Epithelial cell of proximal tubule (primary cell): ENCODE measurements around the gene GJC3. TPM values are rescaled to one million over a fixed set of nuclear protein-coding genes. Genes with fewer than 3 reads are reported as not detected.
"Not testable (repeated sequence)": the region's sequence is repeated elsewhere in the genome, so short reads cannot be mapped to it uniquely, and the experiment has no call there.

Source experiments
- DNase-seq: peaks from one replicate; pipeline ENCODE4 v3.0.0-alpha.2; 2011; ENCODE audit warnings: low read depth
- H3K4me3 ChIP-seq: 2 replicates; pipeline ENCODE4 v1.5.1; 2011; ENCODE audit warnings: low read depth, mild to moderate bottlenecking, low read length
- total RNA-seq: library from RNA; depleted of rRNA; stranded (reverse); fragments of >200 nt; gene quantifications from 2 replicates; pipeline ENCODE4 v1.2.3, GENCODE V29; 2015
- TF ChIP-seq, protein P1 (sequence below): conservative IDR thresholded peaks from 2 replicates; pipeline ENCODE4 v1.5.1; 2012; ENCODE audit warnings: low read depth, mild to moderate bottlenecking, low read length

The GJC3 gene, protein sequence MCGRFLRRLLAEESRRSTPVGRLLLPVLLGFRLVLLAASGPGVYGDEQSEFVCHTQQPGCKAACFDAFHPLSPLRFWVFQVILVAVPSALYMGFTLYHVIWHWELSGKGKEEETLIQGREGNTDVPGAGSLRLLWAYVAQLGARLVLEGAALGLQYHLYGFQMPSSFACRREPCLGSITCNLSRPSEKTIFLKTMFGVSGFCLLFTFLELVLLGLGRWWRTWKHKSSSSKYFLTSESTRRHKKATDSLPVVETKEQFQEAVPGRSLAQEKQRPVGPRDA
- not detected in 2 replicates for total RNA-seq

DNA sequence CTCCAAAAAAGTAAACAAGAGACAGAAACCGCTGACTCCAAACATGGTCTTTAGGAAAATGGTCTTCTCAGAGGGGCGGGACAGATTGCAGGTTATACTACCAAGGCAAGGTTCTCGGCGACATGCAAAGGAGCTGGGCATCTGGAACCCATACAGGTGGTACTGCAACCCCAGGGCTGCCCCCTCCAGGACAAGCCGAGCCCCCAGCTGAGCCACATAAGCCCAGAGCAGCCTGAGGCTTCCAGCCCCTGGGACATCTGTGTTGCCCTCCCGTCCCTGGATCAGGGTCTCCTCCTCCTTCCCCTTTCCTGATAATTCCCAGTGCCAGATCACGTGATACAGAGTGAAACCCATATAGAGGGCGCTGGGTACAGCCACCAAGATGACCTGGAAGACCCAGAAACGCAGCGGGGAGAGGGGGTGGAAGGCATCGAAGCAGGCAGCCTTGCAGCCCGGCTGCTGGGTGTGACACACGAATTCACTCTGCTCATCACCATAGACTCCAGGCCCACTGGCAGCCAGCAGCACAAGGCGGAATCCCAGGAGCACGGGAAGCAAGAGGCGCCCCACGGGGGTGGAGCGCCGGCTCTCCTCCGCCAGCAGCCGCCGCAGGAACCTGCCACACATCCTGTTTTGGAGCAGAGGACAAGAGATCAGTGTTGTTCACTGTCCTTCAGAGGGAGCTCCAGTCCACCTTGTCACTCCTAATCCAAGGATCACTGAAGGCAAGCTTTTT lies at the start of gene GJC3:
Gene GJC3, minus strand, starts transcription at position 627 of the 736 bp plus-strand sequence. Its CDS starts 0 bp downstream, at position 627.
- TF ChIP-seq, protein P1, sequence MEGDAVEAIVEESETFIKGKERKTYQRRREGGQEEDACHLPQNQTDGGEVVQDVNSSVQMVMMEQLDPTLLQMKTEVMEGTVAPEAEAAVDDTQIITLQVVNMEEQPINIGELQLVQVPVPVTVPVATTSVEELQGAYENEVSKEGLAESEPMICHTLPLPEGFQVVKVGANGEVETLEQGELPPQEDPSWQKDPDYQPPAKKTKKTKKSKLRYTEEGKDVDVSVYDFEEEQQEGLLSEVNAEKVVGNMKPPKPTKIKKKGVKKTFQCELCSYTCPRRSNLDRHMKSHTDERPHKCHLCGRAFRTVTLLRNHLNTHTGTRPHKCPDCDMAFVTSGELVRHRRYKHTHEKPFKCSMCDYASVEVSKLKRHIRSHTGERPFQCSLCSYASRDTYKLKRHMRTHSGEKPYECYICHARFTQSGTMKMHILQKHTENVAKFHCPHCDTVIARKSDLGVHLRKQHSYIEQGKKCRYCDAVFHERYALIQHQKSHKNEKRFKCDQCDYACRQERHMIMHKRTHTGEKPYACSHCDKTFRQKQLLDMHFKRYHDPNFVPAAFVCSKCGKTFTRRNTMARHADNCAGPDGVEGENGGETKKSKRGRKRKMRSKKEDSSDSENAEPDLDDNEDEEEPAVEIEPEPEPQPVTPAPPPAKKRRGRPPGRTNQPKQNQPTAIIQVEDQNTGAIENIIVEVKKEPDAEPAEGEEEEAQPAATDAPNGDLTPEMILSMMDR: peak; percentile 57

GRCh38 chr7:99976626-99977025 lies 47.2 kb upstream of the GJC3 start:
- no peak overlapping the region for H3K4me3 ChIP-seq
- TF ChIP-seq, protein P1: no peak
- DNase-seq: no peak

More for the DNA sequence above, at the start of gene GJC3:
- DNase-seq: no peak
- H3K4me3 ChIP-seq: peak within 1 kb of the TSS; percentile 42

DNA sequence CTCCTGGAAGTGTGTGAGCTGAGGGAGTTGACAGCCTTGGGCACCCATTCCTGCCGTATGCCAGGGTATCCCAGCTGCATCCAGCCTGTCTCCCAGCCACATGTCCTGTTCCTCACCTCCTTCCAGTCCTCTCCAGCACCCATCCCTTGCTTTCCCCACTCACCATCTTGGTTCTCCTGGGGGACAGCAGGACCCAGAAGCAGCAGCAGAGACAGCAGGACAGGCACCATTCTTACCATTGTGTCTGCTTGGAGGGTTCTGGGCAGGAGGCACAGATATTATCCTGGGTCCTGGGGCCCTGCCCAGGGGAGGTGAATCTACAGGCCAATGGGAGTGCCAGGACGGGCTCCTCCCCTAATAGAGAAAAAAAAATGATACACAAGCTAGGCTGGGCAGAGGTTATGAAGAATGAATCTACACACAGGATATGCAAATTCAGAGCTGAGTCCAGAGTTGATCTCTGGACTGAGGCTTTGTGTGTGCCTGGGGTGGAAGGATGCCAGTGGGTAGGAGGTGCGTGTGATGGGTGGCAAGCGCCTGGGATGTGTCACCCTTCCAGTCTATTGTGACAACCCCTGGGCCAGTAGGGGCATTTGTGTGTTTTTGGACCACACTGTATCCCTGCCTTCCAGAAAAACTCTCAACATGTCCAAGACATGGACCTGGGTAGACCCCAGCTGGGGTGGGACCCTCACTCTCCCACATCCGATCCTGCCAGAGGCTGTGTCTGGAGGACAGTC lies 46.5 kb upstream of the GJC3 start, which contains the start of gene AZGP1:
Gene AZGP1, minus strand, starts transcription at position 250 of the 740 bp plus-strand sequence. Its CDS starts 11 bp downstream, at position 239.
- no peak for DNase-seq
- no peak within 1 kb of the TSS for H3K4me3 ChIP-seq
- TF ChIP-seq, protein P1: no peak

DNA sequence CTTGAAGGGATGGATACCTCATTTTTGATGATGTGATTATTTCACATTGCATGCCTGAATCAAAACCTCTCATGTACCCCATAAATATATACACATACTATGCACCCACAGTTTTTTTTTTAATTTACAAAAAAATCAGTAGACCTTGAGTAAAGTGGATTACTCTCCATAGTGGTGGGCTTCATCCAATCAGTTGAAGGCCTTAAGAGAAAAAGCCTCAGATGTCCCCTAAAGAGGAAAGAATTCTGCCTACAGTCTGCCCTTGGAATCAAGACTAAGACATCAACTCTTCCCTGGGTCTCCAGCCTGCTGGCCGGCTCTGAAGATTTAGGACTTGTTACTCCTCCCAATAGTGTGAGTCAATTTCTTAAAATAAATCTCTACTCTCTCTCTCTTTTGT lies 45.3 kb upstream of the GJC3 start:
- TF ChIP-seq, protein P1: no peak
- no peak for DNase-seq
- H3K4me3 ChIP-seq: no peak overlapping the region

GRCh38 chr7:99973817-99974216 lies 44.4 kb upstream of the GJC3 start:
- not testable (repeated sequence) for H3K4me3 ChIP-seq, DNase-seq

- TF ChIP-seq, protein P1: no peak
- DNase-seq: no peak
- H3K4me3 ChIP-seq: no peak overlapping the region
Measured at GRCh38 chr7:99971242-99971641, 41.8 kb upstream of the GJC3 start.

- not testable (repeated sequence) for DNase-seq, H3K4me3 ChIP-seq
Measured at GRCh38 chr7:99969813-99970212, 40.4 kb upstream of the GJC3 start.
